Activated CD4-positive, alpha-beta T cell treated with anti-CD3 and anti-CD28 coated beads for 36 hours (primary cell): Measurements from ENCODE around the gene SNX13. TPM values are rescaled to one million over a fixed set of nuclear protein-coding genes. Genes with fewer than 3 reads are reported as not detected.

Experiments used
- ATAC-seq: fragments of 200-7000 bp; cut with Tn5 transposase; one replicate; pipeline ENCODE4 v1.10.0; 2021; ENCODE audit warnings: mild to moderate bottlenecking, moderate library complexity
- CTCF ChIA-PET: fragments of 350-600 bp; sonication (Branson Sonifier 250); formaldehyde crosslinking; loops from one replicate; lab custom pipeline; 2021; ENCODE audit warnings: antibody characterized with exemption; lab: Charles Lee
- POLR2A ChIA-PET: fragments of 350-600 bp; sonication (Branson Sonifier 250); formaldehyde crosslinking; loops from one replicate; lab custom pipeline; 2021; ENCODE audit warnings: antibody characterized with exemption, inconsistent platforms; lab: Charles Lee
- DNase-seq: peaks from one replicate; pipeline ENCODE4 v3.0.0-alpha.2; 2020
- H3K27ac Mint-ChIP-seq: one replicate; pipeline ENCODE4 v1.8.0; 2021; ENCODE audit warnings: mixed read lengths
- H3K27me3 Mint-ChIP-seq: one replicate; pipeline ENCODE4 v1.8.0; 2021; ENCODE audit warnings: mixed read lengths
- H3K36me3 Mint-ChIP-seq: one replicate; pipeline ENCODE4 v1.8.0; 2021; ENCODE audit warnings: low read depth, mixed read lengths
- H3K4me1 Mint-ChIP-seq: one replicate; pipeline ENCODE4 v1.8.0; 2021; ENCODE audit warnings: mixed read lengths
- H3K4me3 Mint-ChIP-seq: one replicate; pipeline ENCODE4 v1.8.0; 2021; ENCODE audit warnings: mild to moderate bottlenecking, moderate library complexity, mixed read lengths
- H3K9me3 Mint-ChIP-seq: one replicate; pipeline ENCODE4 v1.8.0; 2021; ENCODE audit warnings: low read depth, mixed read lengths
- intact Hi-C, 2 experiments: fragments of 100-400 bp; cut with DNase I in 1 of 2; cut with micrococcal nuclease in 1 of 2; formaldehyde crosslinking; loops; one replicate each; pipeline versions ENCODE4 v1.14.2 to v1.15.1; 2022 to 2024; cut with DNase I, micrococcal nuclease
- total RNA-seq, 2 experiments: library from RNA; stranded (reverse); gene quantifications; one replicate each; pipeline ENCODE4 v1.2.3, GENCODE V29; 2021

The SNX13 gene, protein sequence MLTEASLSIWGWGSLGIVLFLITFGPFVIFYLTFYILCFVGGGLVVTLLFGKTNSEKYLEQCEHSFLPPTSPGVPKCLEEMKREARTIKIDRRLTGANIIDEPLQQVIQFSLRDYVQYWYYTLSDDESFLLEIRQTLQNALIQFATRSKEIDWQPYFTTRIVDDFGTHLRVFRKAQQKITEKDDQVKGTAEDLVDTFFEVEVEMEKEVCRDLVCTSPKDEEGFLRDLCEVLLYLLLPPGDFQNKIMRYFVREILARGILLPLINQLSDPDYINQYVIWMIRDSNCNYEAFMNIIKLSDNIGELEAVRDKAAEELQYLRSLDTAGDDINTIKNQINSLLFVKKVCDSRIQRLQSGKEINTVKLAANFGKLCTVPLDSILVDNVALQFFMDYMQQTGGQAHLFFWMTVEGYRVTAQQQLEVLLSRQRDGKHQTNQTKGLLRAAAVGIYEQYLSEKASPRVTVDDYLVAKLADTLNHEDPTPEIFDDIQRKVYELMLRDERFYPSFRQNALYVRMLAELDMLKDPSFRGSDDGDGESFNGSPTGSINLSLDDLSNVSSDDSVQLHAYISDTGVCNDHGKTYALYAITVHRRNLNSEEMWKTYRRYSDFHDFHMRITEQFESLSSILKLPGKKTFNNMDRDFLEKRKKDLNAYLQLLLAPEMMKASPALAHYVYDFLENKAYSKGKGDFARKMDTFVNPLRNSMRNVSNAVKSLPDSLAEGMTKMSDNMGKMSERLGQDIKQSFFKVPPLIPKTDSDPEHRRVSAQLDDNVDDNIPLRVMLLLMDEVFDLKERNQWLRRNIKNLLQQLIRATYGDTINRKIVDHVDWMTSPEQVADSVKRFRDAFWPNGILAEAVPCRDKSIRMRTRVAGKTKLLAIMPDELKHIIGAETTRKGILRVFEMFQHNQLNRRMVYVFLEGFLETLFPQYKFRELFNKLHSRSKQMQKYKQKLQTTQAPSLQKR
- total RNA-seq, result 10 to 100 TPM; 23.9 to 25.5 TPM

- POLR2A ChIA-PET, result interaction anchor here (1.1 kb wide), 1 partner anchor 32 kb away, joined by 3 read pairs; no protein-coding TSS in a partner anchor
- no peaks in the 10 kb centered on the region for H3K9me3 Mint-ChIP-seq
- ATAC-seq (peak; percentile 92), DNase-seq (peak; percentile 95)
- intact Hi-C loops, result loop anchor here in 1 of 2 experiments (1.0 to 10.0 kb wide), 5 partner anchors 12 to 1767 kb away; partner anchors contain the start of gene POLR1F
- H3K36me3 Mint-ChIP-seq, result peaks cover 8% of the 10 kb centered on the region
- H3K27me3 Mint-ChIP-seq, result no peaks in the 10 kb centered on the region
- peak within 1 kb of the TSS; percentile 89 for H3K4me3 Mint-ChIP-seq
- H3K27ac Mint-ChIP-seq, result peak within 1 kb of the TSS; percentile 91
- CTCF ChIA-PET, result interaction anchor here (0.6 to 0.7 kb wide), 2 partner anchors 10 to 167 kb away, joined by 3 read pairs; no protein-coding TSS in a partner anchor
- H3K4me1 Mint-ChIP-seq, result peaks cover 46% of the 10 kb centered on the region
Observed at GRCh38 chr7:17940302-17940883, at the start of gene SNX13. TSS of gene SNX13 (minus strand) at chr7:17940494. CDS start at chr7:17940295, 199 bp downstream.

- no peaks in the 10 kb centered on the region for H3K9me3 Mint-ChIP-seq
- peaks cover 10% of the 10 kb centered on the region for H3K27me3 Mint-ChIP-seq
- H3K36me3 Mint-ChIP-seq, result no peaks in the 10 kb centered on the region
- H3K27ac Mint-ChIP-seq, result no peak overlapping the region
- ChIA-PET CTCF (interaction anchor here (1.5 kb wide), 1 partner anchor 217 kb away, joined by 3 read pairs; no protein-coding TSS in a partner anchor), POLR2A (no interaction called here)
- DNase-seq (no peak), ATAC-seq (no peak)
- intact Hi-C loops, result no loop called here
- H3K4me3 Mint-ChIP-seq, result no peak overlapping the region
- H3K4me1 Mint-ChIP-seq, result peaks cover 4% of the 10 kb centered on the region
Observed at GRCh38 chr7:17989546-17989945, 49.3 kb upstream of the SNX13 start.

GRCh38 chr7:17988858-17989257 is 48.6 kb upstream of the SNX13 start:
- no peak for DNase-seq
- ChIA-PET POLR2A (no interaction called here), CTCF (interaction anchor here (1.5 kb wide), 1 partner anchor 216 kb away, joined by 3 read pairs; no protein-coding TSS in a partner anchor)
- Mint-ChIP-seq H3K36me3 (no peaks in the 10 kb centered on the region), H3K9me3 (no peaks in the 10 kb centered on the region), H3K27ac (no peak overlapping the region), H3K4me1 (no peaks in the 10 kb centered on the region), H3K4me3 (no peak overlapping the region), H3K27me3 (peaks cover 10% of the 10 kb centered on the region)
- ATAC-seq, result no peak
- intact Hi-C loops, result no loop called here

DNA sequence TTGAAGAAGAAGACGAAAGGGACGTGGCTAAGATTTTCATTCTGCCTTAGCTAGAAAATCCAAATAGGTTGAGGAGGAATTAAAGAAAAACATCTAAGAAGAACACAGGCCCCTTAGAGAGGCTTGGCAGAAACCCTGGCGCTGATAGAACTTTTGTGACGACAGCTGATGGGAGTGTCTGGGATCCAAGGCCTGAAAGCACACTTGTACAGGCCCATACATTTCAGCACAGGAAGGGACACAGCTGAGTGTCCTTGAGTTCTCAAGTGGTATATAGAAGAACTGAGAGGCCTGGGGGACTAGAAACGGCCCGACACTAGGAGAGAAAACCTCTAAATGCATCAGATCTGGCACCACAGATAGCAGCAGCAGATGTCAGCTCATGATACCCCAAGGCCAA is 47.8 kb upstream of the SNX13 start:
- H3K9me3 Mint-ChIP-seq, result no peaks in the 10 kb centered on the region
- CTCF ChIA-PET, result interaction anchor here (1.5 kb wide), 1 partner anchor 215 kb away, joined by 3 read pairs; no protein-coding TSS in a partner anchor
- no peak for DNase-seq
- no peaks in the 10 kb centered on the region for H3K36me3 Mint-ChIP-seq
- POLR2A ChIA-PET, result no interaction called here
- peaks cover 10% of the 10 kb centered on the region for H3K27me3 Mint-ChIP-seq
- no peak overlapping the region for H3K4me3 Mint-ChIP-seq
- H3K27ac Mint-ChIP-seq, result no peak overlapping the region
- intact Hi-C loops, result no loop called here
- ATAC-seq, result no peak
- H3K4me1 Mint-ChIP-seq, result peaks cover 4% of the 10 kb centered on the region

- ChIA-PET POLR2A (interaction anchor here (0.5 kb wide), 1 partner anchor 206 kb away, joined by 6 read pairs; no protein-coding TSS in a partner anchor), CTCF (interaction anchor here (1.5 kb wide), 1 partner anchor 217 kb away, joined by 4 read pairs; no protein-coding TSS in a partner anchor)
- Mint-ChIP-seq H3K4me3 (no peak overlapping the region), H3K4me1 (peaks cover 5% of the 10 kb centered on the region), H3K27ac (no peak overlapping the region), H3K36me3 (no peaks in the 10 kb centered on the region), H3K9me3 (no peaks in the 10 kb centered on the region), H3K27me3 (peaks cover 10% of the 10 kb centered on the region)
- intact Hi-C loops, result no loop called here
- ATAC-seq (no peak), DNase-seq (no peak)
Observed at GRCh38 chr7:17986851-17987250, 46.6 kb upstream of the SNX13 start.

DNA sequence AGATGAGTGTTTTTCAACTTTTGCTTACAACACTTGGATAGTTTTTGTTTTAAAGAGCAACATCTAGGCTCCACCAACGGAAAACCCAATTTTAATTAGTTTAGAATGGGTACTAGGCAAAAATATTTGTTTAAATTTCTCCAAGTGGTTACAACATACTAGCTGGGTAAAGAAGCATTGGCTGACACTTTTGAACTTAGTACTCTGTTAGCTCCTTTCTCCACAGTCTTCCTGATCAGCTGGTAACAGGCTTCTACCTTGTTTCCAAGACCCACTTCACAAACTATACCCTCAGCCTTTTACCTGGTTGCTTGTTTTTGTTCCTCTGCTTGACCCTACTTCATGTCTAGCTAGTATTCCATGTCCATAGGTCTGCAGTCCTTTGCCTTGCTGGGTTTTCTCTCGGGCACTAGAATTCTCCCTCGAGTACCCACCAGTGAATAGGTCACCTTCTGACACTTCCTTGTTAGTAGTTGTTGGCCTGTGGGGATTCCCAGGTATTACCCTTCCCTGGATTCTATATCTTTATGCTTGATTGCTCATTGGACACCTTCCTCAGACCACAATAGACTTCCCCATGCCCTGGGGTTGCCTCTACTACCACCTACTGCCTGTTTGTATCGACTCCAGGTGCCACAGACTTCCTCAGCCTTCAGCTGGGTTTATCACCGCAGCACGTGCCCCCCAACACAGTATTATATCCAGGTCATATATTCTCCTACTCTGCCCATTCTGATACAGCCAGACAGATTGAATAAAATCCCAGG is 45.4 kb upstream of the SNX13 start:
- DNase-seq (no peak), ATAC-seq (no peak)
- CTCF ChIA-PET, result interaction anchor here (0.6 to 1.5 kb wide), 2 partner anchors 216 to 1216 kb away, joined by 3 to 4 read pairs; no protein-coding TSS in a partner anchor
- Mint-ChIP-seq H3K36me3 (no peaks in the 10 kb centered on the region), H3K27me3 (peaks cover 10% of the 10 kb centered on the region), H3K4me3 (no peak overlapping the region), H3K9me3 (no peaks in the 10 kb centered on the region), H3K4me1 (peaks cover 5% of the 10 kb centered on the region), H3K27ac (no peak overlapping the region)
- POLR2A ChIA-PET, result no interaction called here
- intact Hi-C loops, result no loop called here

DNA sequence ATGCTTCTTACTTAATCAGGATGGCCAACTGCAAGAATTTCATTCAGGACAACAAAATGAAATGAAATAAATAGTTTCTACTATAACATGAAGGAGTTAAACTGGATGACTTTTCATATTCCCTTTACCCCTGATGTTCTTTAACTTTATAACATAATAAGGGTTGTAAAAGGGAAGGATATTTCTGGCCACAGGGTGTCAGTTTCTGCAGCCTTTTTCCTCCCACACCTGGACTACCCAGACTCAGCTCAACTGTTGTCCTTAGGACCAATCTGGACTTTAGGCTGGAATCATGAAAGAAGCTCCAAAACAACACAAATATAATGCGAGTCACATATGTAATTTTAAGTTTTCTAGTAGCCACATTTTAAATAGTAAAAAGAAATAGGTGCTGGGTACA is 44.0 kb upstream of the SNX13 start:
- POLR2A ChIA-PET, result no interaction called here
- Mint-ChIP-seq H3K9me3 (no peaks in the 10 kb centered on the region), H3K36me3 (no peaks in the 10 kb centered on the region), H3K27ac (no peak overlapping the region), H3K27me3 (peaks cover 6% of the 10 kb centered on the region), H3K4me3 (no peak overlapping the region), H3K4me1 (peaks cover 5% of the 10 kb centered on the region)
- CTCF ChIA-PET, result no interaction called here
- no peak for ATAC-seq
- intact Hi-C loops, result no loop called here
- no peak for DNase-seq

GRCh38 chr7:17983221-17984062 is 43.1 kb upstream of the SNX13 start:
- DNase-seq (no peak), ATAC-seq (no peak)
- ChIA-PET CTCF (no interaction called here), POLR2A (interaction anchor here (0.6 kb wide), 1 partner anchor 15 kb away, joined by 3 read pairs; no protein-coding TSS in a partner anchor)
- H3K4me3 Mint-ChIP-seq, result no peak overlapping the region
- intact Hi-C loops, result no loop called here
- peaks cover 3% of the 10 kb centered on the region for H3K27me3 Mint-ChIP-seq
- H3K36me3 Mint-ChIP-seq, result no peaks in the 10 kb centered on the region
- no peaks in the 10 kb centered on the region for H3K9me3 Mint-ChIP-seq
- no peak overlapping the region for H3K27ac Mint-ChIP-seq
- H3K4me1 Mint-ChIP-seq, result peaks cover 5% of the 10 kb centered on the region

GRCh38 chr7:17976952-17977351 is 36.7 kb upstream of the SNX13 start:
- POLR2A ChIA-PET, result no interaction called here
- Mint-ChIP-seq H3K4me3 (no peak overlapping the region), H3K36me3 (no peaks in the 10 kb centered on the region), H3K27me3 (peaks cover 4% of the 10 kb centered on the region), H3K4me1 (no peaks in the 10 kb centered on the region), H3K9me3 (no peaks in the 10 kb centered on the region), H3K27ac (no peak overlapping the region)
- peak; percentile 26 for ATAC-seq
- intact Hi-C loops, result no loop called here
- CTCF ChIA-PET, result no interaction called here
- DNase-seq, result no peak

GRCh38 chr7:17971411-17971810 is 31.1 kb upstream of the SNX13 start:
- ATAC-seq, result no peak
- no peak overlapping the region for H3K4me3 Mint-ChIP-seq

More at GRCh38 chr7:17971411-17971810, 31.1 kb upstream of the SNX13 start:
- Mint-ChIP-seq H3K9me3 (no peaks in the 10 kb centered on the region), H3K4me1 (no peaks in the 10 kb centered on the region), H3K27ac (no peak overlapping the region), H3K36me3 (no peaks in the 10 kb centered on the region), H3K27me3 (peaks cover 7% of the 10 kb centered on the region)
- intact Hi-C loops, result no loop called here
- no peak for DNase-seq
- ChIA-PET POLR2A (no interaction called here), CTCF (no interaction called here)
